GM12892 (cell line): ENCODE data around the gene ZMAT5.

Experiments used
- POLR2A ChIP-seq: IDR thresholded peaks from 2 replicates; pipeline ENCODE4 v1.6.1; 2011; ENCODE audit warnings: low read depth, low read length, control low read depth
- POLR2AphosphoS5 ChIP-seq: IDR thresholded peaks from 2 replicates; pipeline ENCODE4 v1.6.1; 2011; ENCODE audit warnings: low read depth, low read length, control low read depth
- TAF1 ChIP-seq: IDR thresholded peaks from 2 replicates; pipeline ENCODE4 v1.6.1; 2011; ENCODE audit warnings: low read depth, mild to moderate bottlenecking, control low read depth, low read length, borderline replicate concordance

- TF ChIP-seq POLR2A (no peak), TAF1 (no peak), POLR2AphosphoS5 (no peak)
Observed at GRCh38 chr22:29738118-29738815, 28.5 kb downstream of the ZMAT5 start.
